AG09309 (cell line): ENCODE data around the gene TBXAS1.

Experiments used
- DNase-seq: peaks from one replicate; pipeline ENCODE4 v3.0.0-alpha.2; 2010; ENCODE audit warnings: low read depth
- H3K4me3 ChIP-seq: 2 replicates; pipeline ENCODE4 v1.5.1; 2011; ENCODE audit warnings: mild to moderate bottlenecking, low read depth, low read length, moderate library complexity; ENCODE audit not compliant: control insufficient read depth
- TF ChIP-seq, protein P1 (sequence below): IDR thresholded peaks from 2 replicates; pipeline ENCODE4 v1.5.1; 2011; ENCODE audit warnings: mild to moderate bottlenecking, low read depth, low read length, inconsistent platforms; ENCODE audit not compliant: insufficient read depth, control insufficient read depth; ENCODE audit errors: missing control alignments

Gene TBXAS1

DNA sequence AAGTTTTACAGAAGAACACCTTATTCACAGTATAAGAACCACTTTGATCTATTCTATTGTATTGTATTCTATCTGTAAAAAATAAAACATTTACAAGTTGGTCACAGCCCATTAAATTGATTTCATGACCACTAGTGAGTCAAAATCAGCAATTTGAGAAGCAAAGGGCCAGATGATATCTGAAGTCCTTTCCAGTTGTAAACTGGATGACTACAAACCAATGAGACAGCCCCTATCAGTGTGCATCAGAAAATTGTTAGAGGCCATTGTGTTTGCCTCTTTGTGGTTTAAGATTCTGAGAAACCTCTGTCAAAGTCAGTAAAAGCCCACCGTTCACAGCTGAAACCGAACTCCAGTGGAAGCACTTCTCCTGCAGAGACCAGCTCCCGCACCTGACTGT lies 54.8 kb downstream of the TBXAS1 start:
- TF ChIP-seq, protein P1, sequence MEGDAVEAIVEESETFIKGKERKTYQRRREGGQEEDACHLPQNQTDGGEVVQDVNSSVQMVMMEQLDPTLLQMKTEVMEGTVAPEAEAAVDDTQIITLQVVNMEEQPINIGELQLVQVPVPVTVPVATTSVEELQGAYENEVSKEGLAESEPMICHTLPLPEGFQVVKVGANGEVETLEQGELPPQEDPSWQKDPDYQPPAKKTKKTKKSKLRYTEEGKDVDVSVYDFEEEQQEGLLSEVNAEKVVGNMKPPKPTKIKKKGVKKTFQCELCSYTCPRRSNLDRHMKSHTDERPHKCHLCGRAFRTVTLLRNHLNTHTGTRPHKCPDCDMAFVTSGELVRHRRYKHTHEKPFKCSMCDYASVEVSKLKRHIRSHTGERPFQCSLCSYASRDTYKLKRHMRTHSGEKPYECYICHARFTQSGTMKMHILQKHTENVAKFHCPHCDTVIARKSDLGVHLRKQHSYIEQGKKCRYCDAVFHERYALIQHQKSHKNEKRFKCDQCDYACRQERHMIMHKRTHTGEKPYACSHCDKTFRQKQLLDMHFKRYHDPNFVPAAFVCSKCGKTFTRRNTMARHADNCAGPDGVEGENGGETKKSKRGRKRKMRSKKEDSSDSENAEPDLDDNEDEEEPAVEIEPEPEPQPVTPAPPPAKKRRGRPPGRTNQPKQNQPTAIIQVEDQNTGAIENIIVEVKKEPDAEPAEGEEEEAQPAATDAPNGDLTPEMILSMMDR = no peak
- no peak for DNase-seq

DNA sequence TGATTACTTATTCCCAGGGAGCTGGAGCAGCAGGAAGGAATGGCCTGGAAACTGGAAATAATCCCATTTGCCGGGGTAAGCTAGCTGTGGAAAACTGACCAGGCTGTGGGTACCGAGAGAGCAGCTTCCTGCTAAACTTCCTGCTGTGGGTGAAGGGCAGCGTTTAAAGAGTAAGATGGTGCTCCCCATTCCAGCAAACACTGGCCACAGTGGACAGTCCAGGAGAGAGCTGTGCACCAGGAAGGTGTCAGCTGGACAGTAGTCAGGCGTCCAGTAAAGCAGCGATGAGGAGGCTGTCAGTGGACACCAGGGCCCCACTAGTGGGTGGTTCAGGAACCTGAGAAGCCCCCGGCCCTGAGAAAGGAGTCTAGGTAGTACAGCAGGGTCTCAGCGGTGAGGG lies 55.4 kb downstream of the TBXAS1 start:
- no peak for DNase-seq
- TF ChIP-seq, protein P1 = no peak
- H3K4me3 ChIP-seq = no peak overlapping the region

More for the DNA sequence above, 54.8 kb downstream of the TBXAS1 start:
- no peak overlapping the region for H3K4me3 ChIP-seq

DNA sequence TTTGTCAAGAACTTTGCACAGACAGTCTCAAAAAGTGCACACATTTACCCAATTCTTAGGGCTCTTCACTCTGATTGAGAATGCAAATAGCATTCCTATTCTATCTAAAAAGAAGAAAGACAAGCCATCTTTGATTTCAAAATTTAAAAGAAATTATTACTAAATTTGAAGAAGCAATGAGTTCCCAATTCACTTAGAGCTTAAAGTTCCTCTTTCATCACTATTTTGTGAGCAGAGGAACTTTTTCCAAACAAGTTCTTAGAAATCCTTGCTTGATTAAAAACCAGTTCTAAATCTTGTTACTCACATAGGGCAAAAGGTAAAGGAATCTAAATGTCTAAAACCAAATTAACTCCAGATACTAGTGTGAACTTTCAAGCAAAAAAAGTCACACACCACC lies 56.4 kb downstream of the TBXAS1 start:
- TF ChIP-seq, protein P1 = no peak
- no peak overlapping the region for H3K4me3 ChIP-seq
- no peak for DNase-seq

DNA sequence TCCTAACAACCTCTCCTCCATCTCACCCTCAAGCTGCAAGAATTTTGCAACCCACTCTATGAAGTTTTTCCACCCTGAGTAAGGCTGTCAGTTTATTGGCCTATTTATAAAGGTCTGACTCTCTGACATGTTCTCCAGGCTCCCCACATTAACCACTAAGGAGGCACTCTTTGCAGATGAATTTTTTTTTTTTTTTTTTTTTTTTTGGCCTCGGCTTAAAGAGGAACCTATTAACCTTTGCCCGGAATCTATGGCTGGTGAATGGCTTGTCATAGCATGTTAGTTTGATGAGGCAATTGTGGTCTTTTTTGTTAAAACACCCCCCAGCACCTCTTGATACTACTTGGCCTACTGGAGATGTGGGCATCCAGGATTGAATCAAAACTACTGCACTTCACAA lies 57.1 kb downstream of the TBXAS1 start:
- no peak overlapping the region for H3K4me3 ChIP-seq
- DNase-seq = no peak
- TF ChIP-seq, protein P1 = no peak

DNA sequence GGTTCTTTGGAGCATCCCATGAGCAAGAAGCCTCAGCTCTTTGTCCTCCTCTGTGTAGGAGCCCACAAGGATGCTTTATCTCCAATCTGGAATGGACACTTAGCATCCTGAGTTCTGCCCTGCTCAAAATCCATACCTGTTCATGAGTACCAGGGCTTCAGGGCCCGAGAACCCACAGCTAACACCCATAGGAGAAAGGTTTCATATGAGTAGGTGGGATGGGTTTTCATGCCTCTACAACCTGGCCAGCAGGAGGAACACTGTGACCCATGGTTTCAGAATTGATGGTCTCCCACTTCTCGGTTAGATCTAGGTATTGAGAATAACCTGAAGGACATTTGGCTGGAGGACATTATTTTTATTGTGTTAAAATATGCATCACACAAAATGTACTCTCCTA lies 57.8 kb downstream of the TBXAS1 start:
- no peak for DNase-seq
- no peak overlapping the region for H3K4me3 ChIP-seq
- TF ChIP-seq, protein P1 = no peak

DNA sequence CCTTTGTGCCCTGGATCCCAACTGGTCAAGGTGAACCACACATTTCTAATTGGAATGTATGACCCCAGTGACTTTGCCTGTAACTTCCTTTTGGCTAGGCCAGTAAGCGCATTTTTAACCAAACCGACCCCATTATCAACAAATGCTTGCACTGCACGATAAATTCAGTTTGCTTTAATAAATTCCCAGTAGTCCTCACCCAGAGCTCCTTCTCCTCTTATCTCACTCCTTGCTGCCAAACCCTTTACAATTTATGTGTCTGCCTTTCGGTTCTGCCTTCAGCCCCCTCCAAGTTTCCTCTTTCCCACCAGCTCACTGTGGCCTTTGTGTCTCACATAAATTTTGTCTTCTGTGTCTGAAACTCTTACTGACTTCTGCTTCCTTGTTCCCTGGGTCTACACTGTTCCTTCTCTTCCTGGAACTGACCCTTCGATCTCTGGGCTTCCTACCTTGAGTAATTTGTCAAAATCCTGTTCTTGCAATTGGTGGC lies 59.0 kb downstream of the TBXAS1 start:
- H3K4me3 ChIP-seq = no peak overlapping the region
- no peak for DNase-seq

More for the DNA sequence above, 59.0 kb downstream of the TBXAS1 start:
- TF ChIP-seq, protein P1 = no peak
